M059J (cell line): ENCODE data around the gene PAK4. TPM values are rescaled to one million over a fixed set of nuclear protein-coding genes. Genes with fewer than 3 reads are reported as not detected.
"Not testable (repeated sequence)": the region's sequence is repeated elsewhere in the genome, so short reads cannot be mapped to it uniquely, and the experiment has no call there.

Source experiments
- DNase-seq: peaks from one replicate; pipeline ENCODE4 v3.0.0-alpha.2; 2012; ENCODE audit warnings: low read depth
- total RNA-seq: library from RNA; depleted of rRNA; stranded (reverse); fragments of >200 nt; shearing (Covaris generic); gene quantifications from 2 replicates; pipeline ENCODE4 v1.2.3, GENCODE V29; 2014; rRNA removed

Gene PAK4
- total RNA-seq: 6.1 and 10.9 TPM in 2 replicates

- peak; percentile 98 for DNase-seq
Measured at GRCh38 chr19:39125554-39126311, at the start of gene PAK4. Gene PAK4, plus strand, starts transcription at chr19:39125786. Its CDS starts 43,768 bp downstream, at chr19:39169554.

- DNase-seq: no peak
Measured at GRCh38 chr19:39077323-39077722, 48.3 kb upstream of the PAK4 start.

GRCh38 chr19:39078436-39079200, 47.0 kb upstream of the PAK4 start:
- peak; percentile 100 for DNase-seq

GRCh38 chr19:39080431-39080830, 45.2 kb upstream of the PAK4 start:
- no peak for DNase-seq

- no peak for DNase-seq
Measured at GRCh38 chr19:39082167-39082566, 43.4 kb upstream of the PAK4 start.

GRCh38 chr19:39082745-39083598, 42.6 kb upstream of the PAK4 start:
- no peak for DNase-seq

- no peak for DNase-seq
Measured at GRCh38 chr19:39083599-39083982, 42.0 kb upstream of the PAK4 start.

- DNase-seq: no peak
Measured at GRCh38 chr19:39083983-39084731, 41.4 kb upstream of the PAK4 start, which contains the start of gene ACP7. Gene ACP7, plus strand, starts transcription at chr19:39084368. Its CDS starts 902 bp downstream, at chr19:39085270.

- DNase-seq: no peak
Measured at GRCh38 chr19:39084732-39085080, 40.9 kb upstream of the PAK4 start.

GRCh38 chr19:39085392-39085791, 40.2 kb upstream of the PAK4 start:
- DNase-seq: no peak

GRCh38 chr19:39086386-39086785, 39.2 kb upstream of the PAK4 start:
- DNase-seq: no peak

GRCh38 chr19:39087907-39088686, 37.5 kb upstream of the PAK4 start:
- no peak for DNase-seq

- not testable (repeated sequence) for DNase-seq
Measured at GRCh38 chr19:39090016-39090415, 35.6 kb upstream of the PAK4 start.

GRCh38 chr19:39090881-39091280, 34.7 kb upstream of the PAK4 start:
- DNase-seq: no peak

- not testable (repeated sequence) for DNase-seq
Measured at GRCh38 chr19:39095799-39096540, 29.6 kb upstream of the PAK4 start.

GRCh38 chr19:39097299-39097698, 28.3 kb upstream of the PAK4 start:
- DNase-seq: no peak

GRCh38 chr19:39097721-39098120, 27.9 kb upstream of the PAK4 start:
- DNase-seq: no peak

GRCh38 chr19:39098365-39099269, 27.0 kb upstream of the PAK4 start:
- DNase-seq: no peak

GRCh38 chr19:39099341-39099740, 26.2 kb upstream of the PAK4 start:
- DNase-seq: no peak
